ENCODE results near the gene MAGIX. TPM values are rescaled to one million over a fixed set of nuclear protein-coding genes. Genes with fewer than 3 reads are reported as not detected.

MAGIX gene
- total RNA-seq, 1 donor from 2014 or later: 0.24 TPM

GRCh38 chrX:49183701-49184281 is 21.2 kb downstream of the MAGIX start:
- DNase-seq (ENCODE audit: low spot score): no peak

- peak; percentile 92 for DNase-seq (ENCODE audit: low spot score)
These were observed 22.0 kb downstream of the MAGIX start for GRCh38 chrX:49184294-49185281.

- peak; percentile 68 for DNase-seq (ENCODE audit: low spot score)
These were observed 23.8 kb downstream of the MAGIX start, which contains the start of gene PRICKLE3 for GRCh38 chrX:49186125-49187027. TSS of gene PRICKLE3 (minus strand) at chrX:49186373. CDS start at chrX:49186297, 76 bp downstream.

GRCh38 chrX:49187028-49187394 is 24.5 kb downstream of the MAGIX start:
- no peak for DNase-seq (ENCODE audit: low spot score)

GRCh38 chrX:49187526-49187925 is 25.0 kb downstream of the MAGIX start:
- DNase-seq (ENCODE audit: low spot score): no peak

- DNase-seq (ENCODE audit: low spot score): no peak
These were observed 26.0 kb downstream of the MAGIX start for GRCh38 chrX:49188468-49189076.

GRCh38 chrX:49189606-49190005 is 27.0 kb downstream of the MAGIX start:
- no peak for DNase-seq (ENCODE audit: low spot score)

- DNase-seq (ENCODE audit: low spot score): peak; percentile 99
These were observed 28.4 kb downstream of the MAGIX start for GRCh38 chrX:49190821-49191573.

GRCh38 chrX:49191574-49192011 is 29.0 kb downstream of the MAGIX start:
- no peak for DNase-seq (ENCODE audit: low spot score)

- no peak for DNase-seq (ENCODE audit: low spot score)
These were observed 30.3 kb downstream of the MAGIX start for GRCh38 chrX:49192722-49193328.

- no peak for DNase-seq (ENCODE audit: low spot score)
These were observed 31.0 kb downstream of the MAGIX start for GRCh38 chrX:49193542-49193964.

GRCh38 chrX:49197543-49198087 is 35.1 kb downstream of the MAGIX start:
- no peak for DNase-seq (ENCODE audit: low spot score)

- no peak for DNase-seq (ENCODE audit: low spot score)
These were observed 36.2 kb downstream of the MAGIX start for GRCh38 chrX:49198540-49199314.

- no peak for DNase-seq (ENCODE audit: low spot score)
These were observed 36.7 kb downstream of the MAGIX start for GRCh38 chrX:49199315-49199595.

- peak; percentile 83 for DNase-seq (ENCODE audit: low spot score)
These were observed 37.6 kb downstream of the MAGIX start, which contains the start of gene SYP for GRCh38 chrX:49199906-49200771. TSS of gene SYP (minus strand) at chrX:49200193. CDS start at chrX:49200186, 7 bp downstream.

- DNase-seq (ENCODE audit: low spot score): no peak
These were observed 39.5 kb downstream of the MAGIX start for GRCh38 chrX:49202022-49202421.

GRCh38 chrX:49203536-49203935 is 41.0 kb downstream of the MAGIX start:
- no peak for DNase-seq (ENCODE audit: low spot score)

GRCh38 chrX:49204017-49204416 is 41.5 kb downstream of the MAGIX start:
- DNase-seq (ENCODE audit: low spot score): no peak
